A549 (cell line): Measurements from ENCODE around the gene STIM2.

Source experiments
- CBX2 ChIP-seq: fragments of 200-600 bp; sonication (generic); IDR thresholded peaks from 2 replicates; pipeline ENCODE4 v1.6.1; 2016; ENCODE audit warnings: low read depth, mild to moderate bottlenecking, borderline replicate concordance
- CBX8 ChIP-seq: fragments of 200-600 bp; sonication (generic); IDR thresholded peaks from 2 replicates; pipeline ENCODE4 v1.6.1; 2016
- CEBPB ChIP-seq, 2 experiments: fragments of >200 bp in 1 of 2; sonication (Bioruptor Twin) in 1 of 2; formaldehyde crosslinking in 1 of 2; IDR thresholded peaks; 2 replicates each; pipeline ENCODE4 v1.6.1; 2012 to 2016
- CHD4 ChIP-seq: fragments of 200-600 bp; sonication (generic); IDR thresholded peaks from 2 replicates; pipeline ENCODE4 v1.6.1; 2016; ENCODE audit warnings: antibody characterized with exemption, mild to moderate bottlenecking, borderline replicate concordance
- CTCF ChIP-seq: fragments of >200 bp; sonication (Bioruptor Twin); formaldehyde crosslinking; IDR thresholded peaks from 3 replicates; pipeline ENCODE4 v1.5.1; 2016
- ELK1 ChIP-seq: fragments of 150-350 bp; IDR thresholded peaks from 2 replicates; pipeline ENCODE4 v1.6.1; 2014; ENCODE audit warnings: low read depth, mild to moderate bottlenecking, low read length
- EP300 ChIP-seq, 2 experiments: fragments of >200 bp; sonication (Bioruptor Twin); formaldehyde crosslinking; IDR thresholded peaks; 2 replicates in 1 of 2; 3 replicates in 1 of 2; pipeline ENCODE4 v1.6.1; 2016 to 2017
- HDAC2 ChIP-seq: fragments of 200-600 bp; sonication (generic); IDR thresholded peaks from 2 replicates; pipeline ENCODE4 v1.6.1; 2016
- HOXB13 ChIP-seq: fragments of 250-450 bp; sonication (Bioruptor Pico); IDR thresholded peaks from 2 replicates; pipeline ENCODE4 v1.5.0; 2020; ENCODE audit warnings: low read depth, mild to moderate bottlenecking, moderate library complexity
- MAZ ChIP-seq: fragments of 150-350 bp; IDR thresholded peaks from 2 replicates; pipeline ENCODE4 v1.6.1; 2014; ENCODE audit warnings: antibody characterized with exemption, low read depth, low read length, borderline replicate concordance
- PBX3 ChIP-seq: IDR thresholded peaks from 2 replicates; pipeline ENCODE4 v1.6.1; 2012
- POLR2A ChIP-seq: IDR thresholded peaks from 2 replicates; pipeline ENCODE4 v1.6.1; 2012; ENCODE audit warnings: mild to moderate bottlenecking, low read length
- REST ChIP-seq: fragments of 200-600 bp; sonication (generic); IDR thresholded peaks from 2 replicates; pipeline ENCODE4 v1.6.1; 2016; ENCODE audit warnings: antibody characterized with exemption, mild to moderate bottlenecking, moderate library complexity
- USF2 ChIP-seq: fragments of 450-650 bp; IDR thresholded peaks from 2 replicates; pipeline ENCODE4 v1.6.1; 2014; ENCODE audit warnings: antibody characterized with exemption

GRCh38 chr4:27018076-27018475, 157.4 kb downstream of the STIM2 start:
- TF ChIP-seq CTCF (no peak), ELK1 (no peak), POLR2A (no peak), EP300 (IDR thresholded peaks at IDR 0.05) (no peak), CEBPB (IDR thresholded peaks at IDR 0.05) (no peak), MAZ (no peak), CBX2 (no peak), REST (no peak), HDAC2 (no peak), USF2 (no peak), HOXB13 (no peak), PBX3 (no peak), CHD4 (no peak), CBX8 (no peak)
